Measurements from ENCODE around the gene MYO9B. TPM values are rescaled to one million over a fixed set of nuclear protein-coding genes. Genes with fewer than 3 reads are reported as not detected.

MYO9B gene
- polyA plus RNA-seq, 1 donor (not counting 4 experiments of a cell fraction or from before 2014, with no cell fraction given), result 14.3 TPM

DNA sequence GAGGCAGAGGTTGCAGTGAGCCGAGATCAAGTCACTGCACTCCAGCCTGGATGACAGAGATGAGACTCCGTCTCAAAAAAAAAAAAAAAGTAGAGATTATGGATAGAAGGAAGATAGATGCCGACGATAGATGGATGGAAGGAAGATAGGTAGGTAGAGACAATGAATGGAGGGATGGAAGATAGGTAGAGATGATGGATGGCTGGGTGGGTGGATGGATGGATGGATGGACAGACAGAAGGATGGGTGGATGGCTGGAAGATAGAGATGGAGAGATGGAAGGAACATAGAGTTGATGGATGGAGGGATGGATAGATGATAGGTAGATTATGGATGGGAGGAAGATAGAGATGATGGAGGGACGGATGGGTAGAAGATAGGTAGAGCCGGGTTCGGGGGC is 121.0 kb downstream of the MYO9B start:
- TF ChIP-seq, protein P1, sequence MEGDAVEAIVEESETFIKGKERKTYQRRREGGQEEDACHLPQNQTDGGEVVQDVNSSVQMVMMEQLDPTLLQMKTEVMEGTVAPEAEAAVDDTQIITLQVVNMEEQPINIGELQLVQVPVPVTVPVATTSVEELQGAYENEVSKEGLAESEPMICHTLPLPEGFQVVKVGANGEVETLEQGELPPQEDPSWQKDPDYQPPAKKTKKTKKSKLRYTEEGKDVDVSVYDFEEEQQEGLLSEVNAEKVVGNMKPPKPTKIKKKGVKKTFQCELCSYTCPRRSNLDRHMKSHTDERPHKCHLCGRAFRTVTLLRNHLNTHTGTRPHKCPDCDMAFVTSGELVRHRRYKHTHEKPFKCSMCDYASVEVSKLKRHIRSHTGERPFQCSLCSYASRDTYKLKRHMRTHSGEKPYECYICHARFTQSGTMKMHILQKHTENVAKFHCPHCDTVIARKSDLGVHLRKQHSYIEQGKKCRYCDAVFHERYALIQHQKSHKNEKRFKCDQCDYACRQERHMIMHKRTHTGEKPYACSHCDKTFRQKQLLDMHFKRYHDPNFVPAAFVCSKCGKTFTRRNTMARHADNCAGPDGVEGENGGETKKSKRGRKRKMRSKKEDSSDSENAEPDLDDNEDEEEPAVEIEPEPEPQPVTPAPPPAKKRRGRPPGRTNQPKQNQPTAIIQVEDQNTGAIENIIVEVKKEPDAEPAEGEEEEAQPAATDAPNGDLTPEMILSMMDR (optimal IDR thresholded peaks at IDR 0.05 in 1 of 3, IDR thresholded peaks at IDR 0.05 in 1 of 3, conservative IDR thresholded peaks at IDR 0.05 in 1 of 3; ENCODE audit: extremely low read depth in 1 of 3, insufficient read depth in 2 of 3, low read length in 3 of 3), result no peak
- TF ChIP-seq EZH2 (IDR thresholded peaks at IDR 0.05; ENCODE audit: low read length), result no peak
- Histone ChIP-seq H3K9me1 (ENCODE audit: control insufficient read depth, extremely low read depth, insufficient read depth, low read length) (no peaks in the 10 kb centered on the region), H3K4me3 (ENCODE audit: control insufficient read depth in 2 of 3, extremely low read depth in 1 of 3, insufficient read depth in 2 of 3, low read depth in 1 of 3, low read length in 3 of 3) (no peak overlapping the region), H3K79me2 (ENCODE audit: control insufficient read depth, insufficient read depth, low read length) (no peaks in the 10 kb centered on the region), H3K9me3 (ENCODE audit: control insufficient read depth, low read depth, low read length) (no peaks in the 10 kb centered on the region), H4K20me1 (ENCODE audit: control insufficient read depth, extremely low read depth, insufficient read depth, low read length) (no peaks in the 10 kb centered on the region), H3K36me3 (ENCODE audit: control insufficient read depth in 2 of 2, extremely low read depth in 1 of 2, insufficient read depth in 2 of 2, low read length in 2 of 2) (peaks cover 18 to 27% of the 10 kb centered on the region in 2 experiments), H3K9ac (ENCODE audit: control insufficient read depth, extremely low read depth, insufficient read depth, low read length) (no peak overlapping the region), H3K27me3 (ENCODE audit: control insufficient read depth, extremely low read depth, insufficient read depth, low read length) (no peaks in the 10 kb centered on the region), H3K27ac (ENCODE audit: control insufficient read depth, insufficient read depth, low read length) (no peak overlapping the region), H3K4me2 (ENCODE audit: control insufficient read depth, extremely low read depth, insufficient read depth, low read depth, low read length) (no peak overlapping the region), H3K4me1 (ENCODE audit: control insufficient read depth, extremely low read depth, insufficient read depth, low read length) (no peaks in the 10 kb centered on the region), H2AFZ (ENCODE audit: control insufficient read depth, low read length) (no peak overlapping the region)
- dilution Hi-C loops (cut with MboI; ENCODE audit: extremely low pct_ligation_motif_present, low sequenced_read_pairs), result no loop called here
- DNase-seq (ENCODE audit: low read depth, low spot score), result no peak
- FAIRE-seq, result no peak

DNA sequence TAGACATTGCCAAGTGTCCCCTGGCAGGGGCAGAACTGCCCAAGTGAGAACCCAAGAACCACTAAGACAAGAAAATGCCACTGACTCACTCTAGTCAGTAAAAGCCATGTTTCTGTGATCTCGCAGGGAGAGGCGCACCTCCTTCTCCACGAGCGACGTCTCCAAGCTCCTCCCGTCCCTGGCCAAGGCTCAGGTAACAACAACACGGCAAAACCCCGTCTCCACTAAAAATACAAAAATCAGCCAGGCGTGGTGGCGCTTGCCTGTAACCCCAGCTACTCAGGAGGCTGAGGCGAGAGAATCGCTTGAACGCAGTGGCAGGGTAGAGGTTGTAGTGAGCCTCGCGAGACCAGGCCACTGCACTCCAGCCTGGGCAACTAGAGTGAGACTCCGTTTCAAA is 122.1 kb downstream of the MYO9B start:
- no peaks in the 10 kb centered on the region for H3K27me3 ChIP-seq (ENCODE audit: control insufficient read depth, extremely low read depth, insufficient read depth, low read length)
- FAIRE-seq (no peak), DNase-seq (ENCODE audit: low read depth, low spot score) (no peak)
- no peak overlapping the region for H3K4me3 ChIP-seq (ENCODE audit: control insufficient read depth in 2 of 3, extremely low read depth in 1 of 3, insufficient read depth in 2 of 3, low read depth in 1 of 3, low read length in 3 of 3)
- H3K36me3 ChIP-seq (ENCODE audit: control insufficient read depth in 2 of 2, extremely low read depth in 1 of 2, insufficient read depth in 2 of 2, low read length in 2 of 2), result peaks cover 24 to 36% of the 10 kb centered on the region in 2 experiments
- H4K20me1 ChIP-seq (ENCODE audit: control insufficient read depth, extremely low read depth, insufficient read depth, low read length), result no peaks in the 10 kb centered on the region
- no peaks in the 10 kb centered on the region for H3K9me1 ChIP-seq (ENCODE audit: control insufficient read depth, extremely low read depth, insufficient read depth, low read length)
- no peaks in the 10 kb centered on the region for H3K79me2 ChIP-seq (ENCODE audit: control insufficient read depth, insufficient read depth, low read length)
- H3K9ac ChIP-seq (ENCODE audit: control insufficient read depth, extremely low read depth, insufficient read depth, low read length), result no peak overlapping the region
- no peak overlapping the region for H3K27ac ChIP-seq (ENCODE audit: control insufficient read depth, insufficient read depth, low read length)
- H2AFZ ChIP-seq (ENCODE audit: control insufficient read depth, low read length), result no peak overlapping the region
- no peak overlapping the region for H3K4me2 ChIP-seq (ENCODE audit: control insufficient read depth, extremely low read depth, insufficient read depth, low read depth, low read length)
- H3K4me1 ChIP-seq (ENCODE audit: control insufficient read depth, extremely low read depth, insufficient read depth, low read length), result no peaks in the 10 kb centered on the region
- no peaks in the 10 kb centered on the region for H3K9me3 ChIP-seq (ENCODE audit: control insufficient read depth, low read depth, low read length)
- dilution Hi-C loops (cut with MboI; ENCODE audit: extremely low pct_ligation_motif_present, low sequenced_read_pairs), result no loop called here
- TF ChIP-seq, protein P1 (optimal IDR thresholded peaks at IDR 0.05 in 1 of 3, IDR thresholded peaks at IDR 0.05 in 1 of 3, conservative IDR thresholded peaks at IDR 0.05 in 1 of 3; ENCODE audit: extremely low read depth in 1 of 3, insufficient read depth in 2 of 3, low read length in 3 of 3), result no peak
- TF ChIP-seq EZH2 (IDR thresholded peaks at IDR 0.05; ENCODE audit: low read length), result no peak
